HCT116 (cell line): Measurements from ENCODE around the gene CCDC87. TPM values are rescaled to one million over a fixed set of nuclear protein-coding genes. Genes with fewer than 3 reads are reported as not detected.

ENCODE experiments used
- ATAC-seq: fragments of 200-7000 bp; cut with Tn5 transposase; 2 replicates; pipeline ENCODE4 v1.9.1; 2020; ENCODE audit warnings: mild to moderate bottlenecking, moderate library complexity
- BruUV-seq: library from RNA; stranded (reverse); fragments of 400-500 nt; replicated peaks from 2 replicates; lab custom pipeline; 2021; lab: Mats Ljungman, UMichigan
- CTCF ChIA-PET: fragments of 300-600 bp; sonication (Branson Sonifier 250); formaldehyde crosslinking; loops from one replicate; lab custom pipeline; 2021; ENCODE audit warnings: antibody characterized with exemption; lab: Charles Lee
- POLR2A ChIA-PET: fragments of 300-600, 350-600 bp; sonication (Branson Sonifier 250); formaldehyde crosslinking; loops from one replicate; lab custom pipeline; 2021; ENCODE audit warnings: antibody characterized with exemption; lab: Charles Lee
- RAD21 ChIA-PET, 2 experiments: fragments of 300-600 bp; sonication (Branson Sonifier 250); formaldehyde crosslinking; loops; one replicate each; lab custom pipeline; 2023; ENCODE audit warnings: low total read pairs in 2 of 2; ENCODE audit not compliant: uncharacterized antibody in 2 of 2, unreplicated experiment in 2 of 2, low non-redundant PET in 1 of 2; lab: Charles Lee
- DNase-seq: peaks from one replicate; pipeline ENCODE4 v3.0.0-alpha.2; 2010; ENCODE audit warnings: low read depth, low spot score
- H2AFZ ChIP-seq: fragments of 200-600 bp; shearing (Covaris generic), sonication (generic); 2 replicates; pipeline ENCODE4 v1.6.1; 2017; ENCODE audit warnings: low read depth, mixed run types, mixed read lengths, antibody characterized with exemption, low read length; ENCODE audit not compliant: poor library complexity, severe bottlenecking
- H3K27ac ChIP-seq: 2 replicates; pipeline ENCODE4 v1.5.1; 2012; ENCODE audit warnings: low read depth, low read length
- H3K27me3 ChIP-seq: fragments of 200-600 bp; sonication (generic); 2 replicates; pipeline ENCODE4 v1.6.1; 2016; ENCODE audit warnings: mixed run types, low read length, mixed read lengths; ENCODE audit not compliant: insufficient read depth
- H3K36me3 ChIP-seq, 2 experiments: fragments of 200-500 bp in 1 of 2; fragments of 200-600 bp in 1 of 2; sonication (Bioruptor generic) in 1 of 2; sonication (generic) in 1 of 2; 2 replicates each; pipeline versions ENCODE4 v1.5.1 to v1.6.1; 2014 to 2016; ENCODE audit warnings: low read length in 2 of 2, inconsistent platforms in 1 of 2, mixed read lengths in 1 of 2, mixed run types in 1 of 2; ENCODE audit not compliant: insufficient read depth in 2 of 2, control insufficient read depth in 1 of 2
- H3K4me1 ChIP-seq, 2 experiments: fragments of 200-600 bp in 1 of 2; sonication (generic) in 1 of 2; 2 replicates each; pipeline versions ENCODE4 v1.5.1 to v1.6.1; 2012 to 2017; ENCODE audit warnings: low read length in 2 of 2, inconsistent platforms in 1 of 2, mild to moderate bottlenecking in 1 of 2, mixed read lengths in 1 of 2, mixed run types in 1 of 2, moderate library complexity in 1 of 2; ENCODE audit not compliant: insufficient read depth in 2 of 2, control insufficient read depth in 1 of 2
- H3K4me2 ChIP-seq: fragments of 200-600 bp; sonication (generic); 2 replicates; pipeline ENCODE4 v1.6.1; 2017; ENCODE audit warnings: mixed run types, low read length, mixed read lengths
- H3K4me3 ChIP-seq, 2 experiments: fragments of 200-600 bp in 1 of 2; sonication (generic) in 1 of 2; replicated peaks in 1 of 2; 2 replicates each; pipeline ENCODE4 v1.5.1; 2011 to 2016; ENCODE audit warnings: low read length in 2 of 2, control low read depth in 1 of 2, low read depth in 1 of 2, mild to moderate bottlenecking in 1 of 2, mixed read lengths in 1 of 2, mixed run types in 1 of 2
- H3K79me2 ChIP-seq: fragments of 200-600 bp; sonication (generic); 2 replicates; pipeline ENCODE4 v1.6.1; 2017; ENCODE audit warnings: mild to moderate bottlenecking, mixed run types, low read length, moderate library complexity, mixed read lengths; ENCODE audit not compliant: insufficient read depth
- H3K9ac ChIP-seq: fragments of 200-600 bp; sonication (generic); 2 replicates; pipeline ENCODE4 v1.6.1; 2016; ENCODE audit warnings: low read length, mixed read lengths
- H3K9me2 ChIP-seq: fragments of 200-600 bp; sonication (generic), shearing (Covaris generic); 2 replicates; pipeline ENCODE4 v1.6.1; 2017; ENCODE audit warnings: mixed run types, mild to moderate bottlenecking, moderate library complexity; ENCODE audit not compliant: insufficient read depth
- H3K9me3 ChIP-seq, 2 experiments: fragments of 200-500 bp in 1 of 2; fragments of 200-600 bp in 1 of 2; sonication (Bioruptor generic) in 1 of 2; sonication (generic) in 1 of 2; 2 replicates each; pipeline ENCODE4 v1.6.1; 2014 to 2017; ENCODE audit warnings: low read length in 2 of 2, mixed read lengths in 2 of 2, inconsistent platforms in 1 of 2, low read depth in 1 of 2, mild to moderate bottlenecking in 1 of 2, mixed run types in 1 of 2, moderate library complexity in 1 of 2; ENCODE audit not compliant: control insufficient read depth in 1 of 2, insufficient read depth in 1 of 2
- H4K20me1 ChIP-seq: fragments of 200-600 bp; sonication (generic), shearing (Covaris generic); 2 replicates; pipeline ENCODE4 v1.6.1; 2017; ENCODE audit warnings: mixed run types, mild to moderate bottlenecking, moderate library complexity; ENCODE audit not compliant: insufficient read depth
- ATF3 ChIP-seq: IDR thresholded peaks from 2 replicates; pipeline ENCODE4 v1.6.1; 2012
- EGR1 ChIP-seq: IDR thresholded peaks from 2 replicates; pipeline ENCODE4 v1.6.1; 2012; ENCODE audit warnings: low read depth
- EZH2phosphoT487 ChIP-seq: fragments of 200-600 bp; IDR thresholded peaks from 2 replicates; pipeline ENCODE4 v1.6.1; 2018; ENCODE audit warnings: antibody characterized with exemption, borderline replicate concordance
- POLR2A ChIP-seq: IDR thresholded peaks from 2 replicates; pipeline ENCODE4 v1.7.0; 2011; ENCODE audit warnings: borderline replicate concordance; ENCODE audit not compliant: insufficient read depth, insufficient read length; ENCODE audit errors: extremely low read depth
- REST ChIP-seq: IDR thresholded peaks from 2 replicates; pipeline ENCODE4 v1.6.1; 2012; ENCODE audit warnings: low read depth
- SIN3A ChIP-seq: IDR thresholded peaks from 2 replicates; pipeline ENCODE4 v1.6.1; 2012; ENCODE audit warnings: low read depth
- SP1 ChIP-seq: IDR thresholded peaks from 2 replicates; pipeline ENCODE4 v1.6.1; 2012; ENCODE audit warnings: low read depth
- SRF ChIP-seq: IDR thresholded peaks from 2 replicates; pipeline ENCODE4 v1.6.1; 2012; ENCODE audit warnings: low read depth
- ZFX ChIP-seq: fragments of 450-650 bp; IDR thresholded peaks from 2 replicates; pipeline ENCODE4 v1.6.1; 2017
- ZNF274 ChIP-seq: fragments of 200-500 bp; sonication (Bioruptor generic); IDR thresholded peaks from 2 replicates; pipeline ENCODE4 v1.6.1; 2014; ENCODE audit warnings: mild to moderate bottlenecking, low read depth, low read length, inconsistent platforms
- intact Hi-C: fragments of 100-400 bp; cut with micrococcal nuclease; formaldehyde crosslinking; loops from 2 replicates; pipeline ENCODE4 v1.10.0; 2022
- total RNA-seq: library from RNA; stranded (reverse); gene quantifications from one replicate; pipeline ENCODE4 v1.2.1, GENCODE V29; 2021; ENCODE audit not compliant: unreplicated experiment

The CCDC87 gene
- total RNA-seq, 1 experiment from 2014 or later, result 0.39 TPM

GRCh38 chr11:66629356-66629755, 36.5 kb upstream of the CCDC87 start:
- Histone ChIP-seq H3K27ac (no peak overlapping the region), H3K9ac (no peak overlapping the region), H2AFZ (no peak overlapping the region), H3K9me3 (no peaks in the 10 kb centered on the region), H3K79me2 (peaks cover 100% of the 10 kb centered on the region), H3K4me3 (no peak overlapping the region)
- no peak for ATAC-seq
- intact Hi-C loops, result no loop called here
- CTCF ChIA-PET, result no interaction called here
- DNase-seq, result no peak
- TF ChIP-seq ATF3 (no peak), ZFX (no peak), SRF (no peak), POLR2A (no peak), SP1 (no peak), EGR1 (no peak), REST (no peak), SIN3A (no peak), ZNF274 (no peak), EZH2phosphoT487 (no peak)
- TF ChIP-seq, all 23 proteins: peak for 0
- no peaks in the 10 kb centered on the region for H3K9me2 ChIP-seq
- ChIA-PET RAD21 (no interaction called here), POLR2A (interaction anchor here (0.6 to 1.0 kb wide), 3 partner anchors 9 to 12 kb away, joined by 3 to 6 read pairs (median 3); partner anchors contain the start of gene RBM14)
- no peak overlapping the region for H3K4me2 ChIP-seq
- BruUV-seq, result no TSS peak
- H4K20me1 ChIP-seq, result peaks cover 25% of the 10 kb centered on the region; the same call in 1 of the 2 replicates
- no peaks in the 10 kb centered on the region for H3K27me3 ChIP-seq
- H3K36me3 ChIP-seq, result peaks cover 54 to 71% of the 10 kb centered on the region in 2 experiments
- no peaks in the 10 kb centered on the region for H3K4me1 ChIP-seq
